HEK293 (cell line): ENCODE measurements around the gene DDTL.

Experiments
- CTCF ChIP-seq: fragments of 450-650 bp; formaldehyde crosslinking; IDR thresholded peaks from 2 replicates; pipeline ENCODE4 v1.5.1; 2016; ENCODE audit warnings: missing biosample characterization, missing genetic modification characterization
- KLF1 ChIP-seq: fragments of 450-650 bp; formaldehyde crosslinking; IDR thresholded peaks from 2 replicates; pipeline ENCODE4 v1.5.1; 2016; ENCODE audit warnings: missing biosample characterization, missing genetic modification characterization
- MYNN ChIP-seq: fragments of 450-650 bp; formaldehyde crosslinking; IDR thresholded peaks from 2 replicates; pipeline ENCODE4 v1.5.1; 2016; ENCODE audit warnings: missing biosample characterization, missing genetic modification characterization, borderline replicate concordance
- OSR2 ChIP-seq: fragments of 450-650 bp; formaldehyde crosslinking; IDR thresholded peaks from 2 replicates; pipeline ENCODE4 v1.5.1; 2016; ENCODE audit warnings: missing biosample characterization, missing genetic modification characterization
- PBX3 ChIP-seq: sonication (generic); formaldehyde crosslinking; IDR thresholded peaks from 2 replicates; pipeline ENCODE4 v1.8.1; 2022; ENCODE audit warnings: mild to moderate bottlenecking, moderate library complexity, missing genetic modification reagents
- ZBTB21 ChIP-seq: fragments of 450-650 bp; formaldehyde crosslinking; IDR thresholded peaks from 2 replicates; pipeline ENCODE4 v1.5.1; 2017; ENCODE audit warnings: missing biosample characterization, missing genetic modification characterization
- ZNF23 ChIP-seq: fragments of 450-650 bp; formaldehyde crosslinking; IDR thresholded peaks from 2 replicates; pipeline ENCODE4 v1.5.1; 2016; ENCODE audit warnings: missing biosample characterization, missing genetic modification characterization, borderline replicate concordance
- ZNF404 ChIP-seq: fragments of 450-650 bp; formaldehyde crosslinking; IDR thresholded peaks from 2 replicates; pipeline ENCODE4 v1.5.1; 2017; ENCODE audit warnings: missing biosample characterization, missing genetic modification characterization
- ZNF555 ChIP-seq: fragments of 450-650 bp; formaldehyde crosslinking; conservative IDR thresholded peaks from 2 replicates; pipeline ENCODE4 v1.5.1; 2017; ENCODE audit warnings: missing biosample characterization, mild to moderate bottlenecking, missing genetic modification characterization, inconsistent platforms
- ZNF561 ChIP-seq: fragments of 450-650 bp; IDR thresholded peaks from 2 replicates; pipeline ENCODE4 v1.5.1; 2018; ENCODE audit warnings: missing biosample characterization, missing genetic modification characterization, borderline replicate concordance
- ZNF768 ChIP-seq: fragments of 450-650 bp; formaldehyde crosslinking; IDR thresholded peaks from 2 replicates; pipeline ENCODE4 v1.5.1; 2018; ENCODE audit warnings: missing biosample characterization, mild to moderate bottlenecking, missing genetic modification characterization
- TF ChIP-seq, protein P1 (sequence below): fragments of 450-650 bp; formaldehyde crosslinking; IDR thresholded peaks from 2 replicates; pipeline ENCODE4 v1.5.1; 2016; ENCODE audit warnings: missing biosample characterization, missing genetic modification characterization

- TF ChIP-seq ZBTB21 (tag by site-specific recombination), result no peak
- TF ChIP-seq OSR2 (tag by site-specific recombination), result no peak
- TF ChIP-seq ZNF555 (tag by site-specific recombination), result no peak
- TF ChIP-seq ZNF561 (tag by site-specific recombination), result no peak
- TF ChIP-seq PBX3, result no peak
- no peak for TF ChIP-seq CTCF (tag by site-specific recombination)
- TF ChIP-seq ZNF768, result no peak
- TF ChIP-seq ZNF23 (tag by site-specific recombination), result no peak
- TF ChIP-seq, protein P1, sequence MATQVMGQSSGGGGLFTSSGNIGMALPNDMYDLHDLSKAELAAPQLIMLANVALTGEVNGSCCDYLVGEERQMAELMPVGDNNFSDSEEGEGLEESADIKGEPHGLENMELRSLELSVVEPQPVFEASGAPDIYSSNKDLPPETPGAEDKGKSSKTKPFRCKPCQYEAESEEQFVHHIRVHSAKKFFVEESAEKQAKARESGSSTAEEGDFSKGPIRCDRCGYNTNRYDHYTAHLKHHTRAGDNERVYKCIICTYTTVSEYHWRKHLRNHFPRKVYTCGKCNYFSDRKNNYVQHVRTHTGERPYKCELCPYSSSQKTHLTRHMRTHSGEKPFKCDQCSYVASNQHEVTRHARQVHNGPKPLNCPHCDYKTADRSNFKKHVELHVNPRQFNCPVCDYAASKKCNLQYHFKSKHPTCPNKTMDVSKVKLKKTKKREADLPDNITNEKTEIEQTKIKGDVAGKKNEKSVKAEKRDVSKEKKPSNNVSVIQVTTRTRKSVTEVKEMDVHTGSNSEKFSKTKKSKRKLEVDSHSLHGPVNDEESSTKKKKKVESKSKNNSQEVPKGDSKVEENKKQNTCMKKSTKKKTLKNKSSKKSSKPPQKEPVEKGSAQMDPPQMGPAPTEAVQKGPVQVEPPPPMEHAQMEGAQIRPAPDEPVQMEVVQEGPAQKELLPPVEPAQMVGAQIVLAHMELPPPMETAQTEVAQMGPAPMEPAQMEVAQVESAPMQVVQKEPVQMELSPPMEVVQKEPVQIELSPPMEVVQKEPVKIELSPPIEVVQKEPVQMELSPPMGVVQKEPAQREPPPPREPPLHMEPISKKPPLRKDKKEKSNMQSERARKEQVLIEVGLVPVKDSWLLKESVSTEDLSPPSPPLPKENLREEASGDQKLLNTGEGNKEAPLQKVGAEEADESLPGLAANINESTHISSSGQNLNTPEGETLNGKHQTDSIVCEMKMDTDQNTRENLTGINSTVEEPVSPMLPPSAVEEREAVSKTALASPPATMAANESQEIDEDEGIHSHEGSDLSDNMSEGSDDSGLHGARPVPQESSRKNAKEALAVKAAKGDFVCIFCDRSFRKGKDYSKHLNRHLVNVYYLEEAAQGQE, result no peak
- TF ChIP-seq MYNN (tag by site-specific recombination), result no peak
- no peak for TF ChIP-seq KLF1 (tag by site-specific recombination)
- no peak for TF ChIP-seq ZNF404 (tag by site-specific recombination)
Observed at GRCh38 chr22:24009227-24010017, 42.7 kb downstream of the DDTL start.
